BE2C (cell line): ENCODE measurements around the gene ZSCAN9.

Experiments used
- DNase-seq: peaks from one replicate; pipeline ENCODE4 v3.0.0-alpha.2; 2020
- H3K27me3 ChIP-seq: fragments of 250-450 bp; sonication (Bioruptor Pico); 2 replicates; pipeline ENCODE4 v1.5.1; 2020; ENCODE audit warnings: mild to moderate bottlenecking
- H3K36me3 ChIP-seq: fragments of 250-450 bp; sonication (Bioruptor Pico); 2 replicates; pipeline ENCODE4 v1.5.1; 2020; ENCODE audit warnings: mild to moderate bottlenecking
- H3K4me1 ChIP-seq: fragments of 250-450 bp; sonication (Bioruptor Pico); 2 replicates; pipeline ENCODE4 v1.5.1; 2020
- H3K4me3 ChIP-seq: 2 replicates; pipeline ENCODE4 v1.5.1; 2011; ENCODE audit warnings: low read depth, low read length
- H3K9me3 ChIP-seq: fragments of 250-450 bp; sonication (Bioruptor Pico); 2 replicates; pipeline ENCODE4 v1.5.1; 2020
- CTCF ChIP-seq: IDR thresholded peaks from 2 replicates; pipeline ENCODE4 v1.5.1; 2012; ENCODE audit warnings: mild to moderate bottlenecking, low read depth, low read length

The ZSCAN9 gene

GRCh38 chr6:28258877-28259777 is 34.1 kb downstream of the ZSCAN9 start, which contains the start of gene NKAPL:
TSS of gene NKAPL (plus strand) at chr6:28259297. CDS start at chr6:28259372, 75 bp downstream.
- no peaks in the 10 kb centered on the region for H3K36me3 ChIP-seq
- no peaks in the 10 kb centered on the region for H3K9me3 ChIP-seq
- no peak for DNase-seq
- no peak within 1 kb of the TSS for H3K4me3 ChIP-seq
- H3K27me3 ChIP-seq, result 0 out of 2 replicates have a peak, but pooled peaks cover 5% of the 10 kb centered on the region
- TF ChIP-seq CTCF, result no peak
- H3K4me1 ChIP-seq, result no peaks in the 10 kb centered on the region

GRCh38 chr6:28263922-28264321 is 38.8 kb downstream of the ZSCAN9 start:
- H3K36me3 ChIP-seq, result no peaks in the 10 kb centered on the region
- H3K4me1 ChIP-seq, result no peaks in the 10 kb centered on the region
- DNase-seq, result no peak
- no peak for TF ChIP-seq CTCF
- 0 out of 2 replicates have a peak, but pooled peaks cover 5% of the 10 kb centered on the region for H3K27me3 ChIP-seq
- no peak overlapping the region for H3K4me3 ChIP-seq
- no peaks in the 10 kb centered on the region for H3K9me3 ChIP-seq

GRCh38 chr6:28264834-28265401 is 39.8 kb downstream of the ZSCAN9 start:
- no peak for DNase-seq
- H3K4me1 ChIP-seq, result no peaks in the 10 kb centered on the region
- no peak for TF ChIP-seq CTCF
- no peak overlapping the region for H3K4me3 ChIP-seq
- no peaks in the 10 kb centered on the region; the same call in 1 of the 2 replicates for H3K36me3 ChIP-seq
- H3K9me3 ChIP-seq, result no peaks in the 10 kb centered on the region
- H3K27me3 ChIP-seq, result 0 out of 2 replicates have a peak, but pooled peaks cover 4% of the 10 kb centered on the region

- no peaks in the 10 kb centered on the region for H3K4me1 ChIP-seq
- H3K4me3 ChIP-seq, result peak overlapping the region; percentile 95
- no peaks in the 10 kb centered on the region for H3K9me3 ChIP-seq
- H3K36me3 ChIP-seq, result no peaks in the 10 kb centered on the region; the same call in 1 of the 2 replicates
- DNase-seq, result no peak
- no peaks in the 10 kb centered on the region for H3K27me3 ChIP-seq
- TF ChIP-seq CTCF, result no peak
These were observed 41.5 kb downstream of the ZSCAN9 start for GRCh38 chr6:28266563-28266961.

- TF ChIP-seq CTCF, result no peak
- no peaks in the 10 kb centered on the region for H3K27me3 ChIP-seq
- H3K36me3 ChIP-seq, result no peaks in the 10 kb centered on the region; the same call in none of the 2 replicates
- no peaks in the 10 kb centered on the region for H3K4me1 ChIP-seq
- no peaks in the 10 kb centered on the region for H3K9me3 ChIP-seq
- peak within 1 kb of the TSS; percentile 95 for H3K4me3 ChIP-seq
- peak; percentile 82 for DNase-seq
These were observed 42.1 kb downstream of the ZSCAN9 start, which contains the start of gene ZSCAN26 for GRCh38 chr6:28266962-28267694. TSS of gene ZSCAN26 (plus strand) at chr6:28267143. CDS start at chr6:28271920, 4,777 bp downstream.
